Endodermal cell (in vitro differentiated cells): ENCODE results near the gene TAPBPL. TPM values are rescaled to one million over a fixed set of nuclear protein-coding genes. Genes with fewer than 3 reads are reported as not detected.

Source experiments
- DNase-seq: peaks from one replicate; pipeline ENCODE4 v3.0.0-alpha.2; 2017
- H3K27ac ChIP-seq: 2 replicates; pipeline ENCODE4 v1.5.1; 2013; ENCODE audit warnings: mild to moderate bottlenecking, low read depth, low read length, moderate library complexity
- H3K27me3 ChIP-seq: 2 replicates; pipeline ENCODE4 v1.6.1; 2013; ENCODE audit warnings: mild to moderate bottlenecking, low read length, moderate library complexity; ENCODE audit not compliant: insufficient read depth, control insufficient read depth, poor library complexity, severe bottlenecking
- H3K36me3 ChIP-seq: 2 replicates; pipeline ENCODE4 v1.7.0; 2013; ENCODE audit warnings: mild to moderate bottlenecking, low read length, moderate library complexity; ENCODE audit not compliant: control insufficient read depth, insufficient read depth
- H3K4me1 ChIP-seq: one replicate; pipeline ENCODE4 v1.7.0; 2013; ENCODE audit warnings: low read length; ENCODE audit not compliant: control insufficient read depth, insufficient read depth
- H3K4me3 ChIP-seq: 2 replicates; pipeline ENCODE4 v1.5.1; 2013; ENCODE audit warnings: mild to moderate bottlenecking, low read length, moderate library complexity
- H3K9ac ChIP-seq: 2 replicates; pipeline ENCODE4 v1.6.1; 2013; ENCODE audit warnings: mild to moderate bottlenecking, low read length, moderate library complexity; ENCODE audit not compliant: poor library complexity, severe bottlenecking; ENCODE audit errors: extremely low read depth
- H3K9me3 ChIP-seq: 2 replicates; pipeline ENCODE4 v1.6.1; 2013; ENCODE audit warnings: mild to moderate bottlenecking, low read length, moderate library complexity; ENCODE audit not compliant: control insufficient read depth
- H3K27ac Mint-ChIP-seq: 2 replicates; pipeline ENCODE4 v1.8.0; 2020; ENCODE audit warnings: mixed read lengths
- H3K27me3 Mint-ChIP-seq: 2 replicates; pipeline ENCODE4 v1.8.0; 2021; ENCODE audit warnings: mild to moderate bottlenecking, mixed read lengths; ENCODE audit not compliant: insufficient read depth
- H3K36me3 Mint-ChIP-seq: 2 replicates; pipeline ENCODE4 v1.8.0; 2020; ENCODE audit warnings: low read depth, mixed read lengths
- H3K4me1 Mint-ChIP-seq: 2 replicates; pipeline ENCODE4 v1.8.0; 2020; ENCODE audit warnings: mixed read lengths
- H3K4me3 Mint-ChIP-seq: 2 replicates; pipeline ENCODE4 v1.8.0; 2020; ENCODE audit warnings: mild to moderate bottlenecking, moderate library complexity, mixed read lengths
- H3K9me3 Mint-ChIP-seq: 2 replicates; pipeline ENCODE4 v1.8.0; 2020; ENCODE audit warnings: mild to moderate bottlenecking, mixed read lengths
- WGBS, 2 experiments: methylation state at CpG; one replicate each; pipeline versions ENCODE4 v1.1.5 to v1.1.7; 2013; ENCODE audit warnings: missing lambda C conversion rate in 2 of 2, mixed read lengths in 1 of 2; ENCODE audit not compliant: insufficient coverage in 1 of 2, insufficient read length in 1 of 2; 5-methylcytosine and 5-hydroxymethylcytosine counted together
- total RNA-seq, 2 donors: library from RNA; stranded (reverse); fragmentation: NEBNext Ultra II Directional in 1 of 2; extraction: Animal tissue kit (Norgen Biotek cat#: 25700) in 1 of 2; gene quantifications; 2 replicates in 1 of 2; 3 replicates in 1 of 2; pipeline ENCODE4 v1.2.1, GENCODE V29; 2021
- TF ChIP-seq, protein P1 (sequence below): fragments of 200-600 bp; sonication (generic); conservative IDR thresholded peaks from 2 replicates; pipeline ENCODE4 v1.5.0; 2021; ENCODE audit warnings: antibody characterized with exemption, mild to moderate bottlenecking

Gene TAPBPL
- total RNA-seq, 2 donors from 2014 or later = 0.55 to 1.4 TPM

- peaks cover 5% of the 10 kb centered on the region for H3K4me1 ChIP-seq
- H3K36me3 ChIP-seq = peaks cover 37% of the 10 kb centered on the region
- H3K9ac ChIP-seq = peak within 1 kb of the TSS; percentile 84
- H3K27me3 ChIP-seq = no peaks in the 10 kb centered on the region
- peak within 1 kb of the TSS; percentile 86 for H3K27ac ChIP-seq
- H3K9me3 ChIP-seq = no peaks in the 10 kb centered on the region
- DNase-seq = peak; percentile 100
- peaks cover 23% of the 10 kb centered on the region for H3K4me1 Mint-ChIP-seq
- H3K27me3 Mint-ChIP-seq = no peaks in the 10 kb centered on the region
- WGBS, 2 experiments = 1% methylated on average over 17 to 39 of the region's 39 CpGs
- peak within 1 kb of the TSS; percentile 98 for H3K27ac Mint-ChIP-seq
- peaks cover 41% of the 10 kb centered on the region for H3K36me3 Mint-ChIP-seq
- peak within 1 kb of the TSS; percentile 83 for H3K4me3 Mint-ChIP-seq
- H3K4me3 ChIP-seq = peak within 1 kb of the TSS; percentile 94
- H3K9me3 Mint-ChIP-seq = no peaks in the 10 kb centered on the region
- TF ChIP-seq, protein P1, sequence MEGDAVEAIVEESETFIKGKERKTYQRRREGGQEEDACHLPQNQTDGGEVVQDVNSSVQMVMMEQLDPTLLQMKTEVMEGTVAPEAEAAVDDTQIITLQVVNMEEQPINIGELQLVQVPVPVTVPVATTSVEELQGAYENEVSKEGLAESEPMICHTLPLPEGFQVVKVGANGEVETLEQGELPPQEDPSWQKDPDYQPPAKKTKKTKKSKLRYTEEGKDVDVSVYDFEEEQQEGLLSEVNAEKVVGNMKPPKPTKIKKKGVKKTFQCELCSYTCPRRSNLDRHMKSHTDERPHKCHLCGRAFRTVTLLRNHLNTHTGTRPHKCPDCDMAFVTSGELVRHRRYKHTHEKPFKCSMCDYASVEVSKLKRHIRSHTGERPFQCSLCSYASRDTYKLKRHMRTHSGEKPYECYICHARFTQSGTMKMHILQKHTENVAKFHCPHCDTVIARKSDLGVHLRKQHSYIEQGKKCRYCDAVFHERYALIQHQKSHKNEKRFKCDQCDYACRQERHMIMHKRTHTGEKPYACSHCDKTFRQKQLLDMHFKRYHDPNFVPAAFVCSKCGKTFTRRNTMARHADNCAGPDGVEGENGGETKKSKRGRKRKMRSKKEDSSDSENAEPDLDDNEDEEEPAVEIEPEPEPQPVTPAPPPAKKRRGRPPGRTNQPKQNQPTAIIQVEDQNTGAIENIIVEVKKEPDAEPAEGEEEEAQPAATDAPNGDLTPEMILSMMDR = no peak
These were observed 41.1 kb downstream of the TAPBPL start, which contains the start of gene MRPL51 for GRCh38 chr12:6492838-6493496. Gene MRPL51, minus strand, starts transcription at chr12:6493262. Its CDS starts 126 bp downstream, at chr12:6493136.

GRCh38 chr12:6493497-6494257 is 41.8 kb downstream of the TAPBPL start, which contains the start of gene NCAPD2:
Gene NCAPD2, plus strand, starts transcription at chr12:6494102. Its CDS starts 997 bp downstream, at chr12:6495099.
- H3K27ac ChIP-seq = peak within 1 kb of the TSS; percentile 86
- peaks cover 23% of the 10 kb centered on the region for H3K4me1 Mint-ChIP-seq
- peak within 1 kb of the TSS; percentile 94 for H3K4me3 ChIP-seq
- H3K27me3 Mint-ChIP-seq = no peaks in the 10 kb centered on the region
- TF ChIP-seq, protein P1 = peak; percentile 71
- peak within 1 kb of the TSS; percentile 98 for H3K27ac Mint-ChIP-seq
- H3K4me3 Mint-ChIP-seq = peak within 1 kb of the TSS; percentile 83
- no peaks in the 10 kb centered on the region for H3K9me3 Mint-ChIP-seq
- H3K9ac ChIP-seq = peak within 1 kb of the TSS; percentile 84
- no peaks in the 10 kb centered on the region for H3K27me3 ChIP-seq
- WGBS, 2 experiments = 0% methylated on average over 19 to 48 of the region's 49 CpGs
- H3K36me3 ChIP-seq = peaks cover 44% of the 10 kb centered on the region
- no peaks in the 10 kb centered on the region for H3K9me3 ChIP-seq
- peak; percentile 100 for DNase-seq
- peaks cover 46% of the 10 kb centered on the region for H3K36me3 Mint-ChIP-seq
- H3K4me1 ChIP-seq = peaks cover 5% of the 10 kb centered on the region

- H3K9me3 Mint-ChIP-seq = no peaks in the 10 kb centered on the region
- no peak for DNase-seq
- Histone ChIP-seq H3K27me3 (no peaks in the 10 kb centered on the region), H3K27ac (peak overlapping the region; percentile 80), H3K36me3 (peaks cover 50% of the 10 kb centered on the region), H3K4me1 (peaks cover 5% of the 10 kb centered on the region), H3K9me3 (no peaks in the 10 kb centered on the region), H3K9ac (peak overlapping the region; percentile 81), H3K4me3 (peak overlapping the region; percentile 94)
- peak overlapping the region; percentile 98 for H3K27ac Mint-ChIP-seq
- peaks cover 23% of the 10 kb centered on the region for H3K4me1 Mint-ChIP-seq
- WGBS, 2 experiments = 4 to 13% methylated on average over 5 to 14 of the region's 14 CpGs
- H3K36me3 Mint-ChIP-seq = peaks cover 51% of the 10 kb centered on the region
- peak overlapping the region; percentile 83 for H3K4me3 Mint-ChIP-seq
- TF ChIP-seq, protein P1 = peak; percentile 57
- no peaks in the 10 kb centered on the region for H3K27me3 Mint-ChIP-seq
These were observed 42.5 kb downstream of the TAPBPL start for GRCh38 chr12:6494258-6494743.
